HepG2 (cell line): ENCODE results near the gene RALBP1. TPM values are rescaled to one million over a fixed set of nuclear protein-coding genes. Genes with fewer than 3 reads are reported as not detected.

Experiments
- ARNT2 ChIP-seq: sonication (generic); formaldehyde crosslinking; IDR thresholded peaks from 2 replicates; pipeline ENCODE4 v1.8.0; 2022; ENCODE audit warnings: mild to moderate bottlenecking, low read depth, missing genetic modification reagents, moderate library complexity
- ATF1 ChIP-seq: IDR thresholded peaks from 2 replicates; pipeline ENCODE4 v1.6.1; 2016; ENCODE audit warnings: mild to moderate bottlenecking, control low read depth
- FOSL2 ChIP-seq: sonication (generic); formaldehyde crosslinking; IDR thresholded peaks from 2 replicates; pipeline ENCODE4 v1.4.0; 2020; ENCODE audit warnings: missing genetic modification reagents
- GABPA ChIP-seq, 2 experiments: IDR thresholded peaks; 2 replicates each; pipeline ENCODE4 v1.6.1; 2011 to 2016; ENCODE audit warnings: low read depth in 2 of 2, low read length in 1 of 2, missing biosample characterization in 1 of 2, missing genetic modification characterization in 1 of 2
- GFI1 ChIP-seq: sonication (generic); formaldehyde crosslinking; IDR thresholded peaks from 2 replicates; pipeline ENCODE4 v1.5.0; 2020; ENCODE audit warnings: missing genetic modification reagents, mild to moderate bottlenecking, borderline replicate concordance
- NR2F6 ChIP-seq, 2 experiments: IDR thresholded peaks; 2 replicates each; pipeline ENCODE4 v1.6.1; 2016; ENCODE audit warnings: antibody characterized with exemption in 1 of 2, mild to moderate bottlenecking in 1 of 2
- PHF20 ChIP-seq: sonication (generic); formaldehyde crosslinking; IDR thresholded peaks from 2 replicates; pipeline ENCODE4 v1.5.0; 2020; ENCODE audit warnings: mild to moderate bottlenecking, missing genetic modification reagents
- PITX1 ChIP-seq: sonication (generic); formaldehyde crosslinking; IDR thresholded peaks from 2 replicates; pipeline ENCODE4 v1.5.1; 2020; ENCODE audit warnings: mild to moderate bottlenecking, missing genetic modification reagents
- PRDM15 ChIP-seq: sonication (generic); formaldehyde crosslinking; IDR thresholded peaks from 2 replicates; pipeline ENCODE4 v1.4.0; 2020; ENCODE audit warnings: missing genetic modification reagents
- RXRA ChIP-seq: sonication (generic); formaldehyde crosslinking; IDR thresholded peaks from 2 replicates; pipeline ENCODE4 v1.5.1; 2020; ENCODE audit warnings: missing genetic modification reagents
- SIX1 ChIP-seq: sonication (generic); formaldehyde crosslinking; IDR thresholded peaks from 2 replicates; pipeline ENCODE4 v1.4.0; 2020; ENCODE audit warnings: missing genetic modification reagents, borderline replicate concordance
- THAP8 ChIP-seq: sonication (generic); formaldehyde crosslinking; IDR thresholded peaks from 2 replicates; pipeline ENCODE4 v1.5.1; 2020; ENCODE audit warnings: missing genetic modification reagents, mild to moderate bottlenecking, borderline replicate concordance
- ZFP36 ChIP-seq: fragments of 150-350 bp; IDR thresholded peaks from 2 replicates; pipeline ENCODE4 v1.6.1; 2018; ENCODE audit warnings: borderline replicate concordance, low read length, low read depth; ENCODE audit not compliant: partially characterized antibody
- ZNF362 ChIP-seq: sonication (generic); formaldehyde crosslinking; IDR thresholded peaks from 2 replicates; pipeline ENCODE4 v1.4.0; 2020; ENCODE audit warnings: missing genetic modification reagents, mild to moderate bottlenecking, borderline replicate concordance
- ZNF468 ChIP-seq: sonication (generic); formaldehyde crosslinking; IDR thresholded peaks from 2 replicates; pipeline ENCODE4 v1.8.0; 2022; ENCODE audit warnings: mild to moderate bottlenecking, moderate library complexity, missing genetic modification reagents
- ZNF550 ChIP-seq: sonication (generic); formaldehyde crosslinking; IDR thresholded peaks from 2 replicates; pipeline ENCODE4 v1.4.0; 2020; ENCODE audit warnings: mild to moderate bottlenecking, missing genetic modification reagents, borderline replicate concordance
- ZNF691 ChIP-seq: sonication (generic); formaldehyde crosslinking; IDR thresholded peaks from 2 replicates; pipeline ENCODE4 v1.4.0; 2020; ENCODE audit warnings: missing genetic modification reagents, low read depth, mild to moderate bottlenecking, borderline replicate concordance
- ZNF768 ChIP-seq: sonication (generic); formaldehyde crosslinking; IDR thresholded peaks from 2 replicates; pipeline ENCODE4 v1.4.0; 2020; ENCODE audit warnings: missing genetic modification reagents
- ZNF800 ChIP-seq: sonication (generic); formaldehyde crosslinking; IDR thresholded peaks from 2 replicates; pipeline ENCODE4 v1.4.0; 2020; ENCODE audit warnings: missing genetic modification reagents
- ZSCAN21 ChIP-seq: sonication (generic); formaldehyde crosslinking; IDR thresholded peaks from 2 replicates; pipeline ENCODE4 v1.8.0; 2022; ENCODE audit warnings: mild to moderate bottlenecking, missing genetic modification reagents, moderate library complexity, borderline replicate concordance
- polyA plus RNA-seq, 8 experiments: library from polyadenylated mRNA; depleted of rRNA in 3 of 8; stranded (reverse) in 7 of 8; unstranded in 1 of 8; fragments of >200 nt; fragmentation: Illumina TruSeq in 4 of 8; extraction: Trizol in 4 of 8; gene quantifications; 2 replicates each; pipeline versions ENCODE4 v1.2.1 to v1.2.3, GENCODE V29; 2011 to 2016; ENCODE audit warnings: low read depth in 4 of 8, missing spikeins in 1 of 8, mixed read lengths in 1 of 8; ENCODE audit not compliant: insufficient read depth in 1 of 8
- total RNA-seq, 5 experiments: library from RNA; depleted of rRNA; stranded (reverse); fragments of >200 nt; fragmentation: Illumina TruSeq; extraction: Trizol; gene quantifications; 2 replicates each; pipeline ENCODE4 v1.2.3, GENCODE V29; 2016; ENCODE audit warnings: low read depth in 1 of 5

RALBP1 gene
- total and polyA plus RNA-seq, 2 of the 13 experiments (the other 11 are each of a cell fraction or from before 2014, with no cell fraction given): 24.5 to 33.1 TPM

GRCh38 chr18:9575558-9575957 lies 100.2 kb downstream of the RALBP1 start (continued):
- TF ChIP-seq ZNF691 (CRISPR knock-in tag) (no peak), ZNF768 (CRISPR knock-in tag) (no peak), ZNF800 (CRISPR knock-in tag) (no peak), ARNT2 (CRISPR knock-in tag) (no peak), ZFP36 (no peak), SIX1 (CRISPR knock-in tag) (no peak), ZNF362 (no peak), PRDM15 (CRISPR knock-in tag) (no peak), ZNF468 (CRISPR knock-in tag) (no peak), ZSCAN21 (CRISPR knock-in tag) (no peak), GABPA (IDR thresholded peaks at IDR 0.05; ENCODE audit: low read depth, low read length) (no peak), GABPA (CRISPR knock-in tag; IDR thresholded peaks at IDR 0.05; ENCODE audit: low read depth) (no peak), GFI1 (CRISPR knock-in tag) (peak; percentile 43; the same call in 1 of the 2 replicates), NR2F6 (IDR thresholded peaks at IDR 0.05) (0 out of 2 replicates have a peak, but pooled peaks have one; percentile 26), NR2F6 (CRISPR knock-in tag; IDR thresholded peaks at IDR 0.05) (peak; percentile 72), RXRA (peak; percentile 24; the same call in 1 of the 2 replicates), ZNF550 (CRISPR knock-in tag) (no peak), THAP8 (CRISPR knock-in tag) (no peak), ATF1 (CRISPR knock-in tag) (no peak), PITX1 (CRISPR knock-in tag) (no peak), FOSL2 (peak; percentile 53; the same call in 1 of the 2 replicates), PHF20 (CRISPR knock-in tag) (no peak)
